H1 (cell line): Measurements from ENCODE around the gene RCL1. TPM values are rescaled to one million over a fixed set of nuclear protein-coding genes. Genes with fewer than 3 reads are reported as not detected.
"Not testable (repeated sequence)": the region's sequence is repeated elsewhere in the genome, so short reads cannot be mapped to it uniquely, and the experiment has no call there.

Experiments used
- CTCF ChIA-PET: fragments of 300-600 bp; sonication (Branson Sonifier 250); formaldehyde crosslinking; loops from one replicate; lab custom pipeline; 2021; ENCODE audit not compliant: partially characterized antibody; lab: Charles Lee
- POLR2A ChIA-PET: fragments of 300-600 bp; sonication (Branson Sonifier 250); formaldehyde crosslinking; loops from one replicate; lab custom pipeline; 2021; ENCODE audit warnings: inconsistent platforms; ENCODE audit not compliant: partially characterized antibody; lab: Charles Lee
- DNase-seq, 2 experiments: peaks; one replicate each; pipeline versions ENCODE4 v3.0.0 to v3.0.0-alpha.2; 2010 to 2022; ENCODE audit warnings: low spot score in 2 of 2, low read depth in 1 of 2, mixed read lengths in 1 of 2
- FAIRE-seq: peaks from 2 replicates; lab custom pipeline; 2011; peaks lifted over from hg19 to GRCh38; lab: Jason Lieb, UNC
- H2AFZ ChIP-seq: 2 replicates; pipeline ENCODE4 v1.8.1; 2012; ENCODE audit warnings: low read length, inconsistent platforms
- H2AK5ac ChIP-seq: 2 replicates; pipeline ENCODE4 v1.6.1; 2013; ENCODE audit warnings: low read depth, low read length
- H2BK120ac ChIP-seq: replicated peaks from 2 replicates; pipeline ENCODE3; 2013; ENCODE audit warnings: low read depth, low read length, inconsistent platforms
- H2BK12ac ChIP-seq: 2 replicates; pipeline ENCODE4 v1.6.1; 2013; ENCODE audit warnings: low read depth, low read length
- H2BK15ac ChIP-seq: 2 replicates; pipeline ENCODE4 v1.6.1; 2013; ENCODE audit warnings: low read length
- H2BK20ac ChIP-seq: 2 replicates; pipeline ENCODE4 v1.6.1; 2013; ENCODE audit warnings: low read length
- H2BK5ac ChIP-seq: 2 replicates; pipeline ENCODE4 v1.6.1; 2013; ENCODE audit warnings: low read depth, low read length
- H3K14ac ChIP-seq: 2 replicates; pipeline ENCODE4 v1.6.1; 2013; ENCODE audit warnings: inconsistent platforms; ENCODE audit not compliant: insufficient read length
- H3K18ac ChIP-seq: 2 replicates; pipeline ENCODE4 v1.6.1; 2013; ENCODE audit warnings: low read length; ENCODE audit errors: extremely low read depth
- H3K23ac ChIP-seq: 2 replicates; pipeline ENCODE4 v1.6.1; 2013; ENCODE audit warnings: inconsistent platforms; ENCODE audit not compliant: insufficient read length
- H3K23me2 ChIP-seq: 2 replicates; pipeline ENCODE4 v1.6.1; 2013; ENCODE audit warnings: low read depth, low read length
- H3K27ac ChIP-seq: 2 replicates; pipeline ENCODE4 v1.6.1; 2011; ENCODE audit warnings: low read depth, low read length, inconsistent platforms
- H3K27me3 ChIP-seq, 4 experiments: replicated peaks in 1 of 4; 1 replicate in 1 of 4; 2 replicates in 3 of 4; pipeline versions ENCODE4 v1.6.1 to v1.8.1; 2011 to 2013; ENCODE audit warnings: low read length in 3 of 4, mild to moderate bottlenecking in 3 of 4, inconsistent platforms in 2 of 4, mixed read lengths in 2 of 4, moderate library complexity in 1 of 4; ENCODE audit not compliant: control insufficient read depth in 3 of 4, insufficient read depth in 3 of 4; ENCODE audit errors: extremely low read depth in 1 of 4
- H3K36me3 ChIP-seq, 4 experiments: 2 replicates each; pipeline versions ENCODE4 v1.6.1 to v1.8.1; 2011 to 2013; ENCODE audit warnings: mild to moderate bottlenecking in 4 of 4, low read length in 3 of 4, moderate library complexity in 2 of 4, control low read depth in 1 of 4, inconsistent platforms in 1 of 4; ENCODE audit not compliant: insufficient read depth in 4 of 4, control insufficient read depth in 2 of 4
- H3K4ac ChIP-seq: replicated peaks from 2 replicates; pipeline ENCODE3; 2013; ENCODE audit warnings: low read length, low read depth, mixed read lengths, inconsistent platforms; ENCODE audit not compliant: insufficient read length
- H3K4me1 ChIP-seq, 4 experiments: replicated peaks in 1 of 4; 1 replicate in 1 of 4; 2 replicates in 3 of 4; pipeline versions ENCODE4 v1.6.1 to v1.8.1; 2011 to 2013; ENCODE audit warnings: low read length in 3 of 4, inconsistent platforms in 2 of 4, mixed read lengths in 1 of 4; ENCODE audit not compliant: insufficient read depth in 4 of 4, control insufficient read depth in 3 of 4
- H3K4me2 ChIP-seq, 2 experiments: 2 replicates each; pipeline versions ENCODE4 v1.6.1 to v1.8.1; 2011 to 2013; ENCODE audit warnings: low read depth in 2 of 2, low read length in 2 of 2, control low read depth in 1 of 2, inconsistent platforms in 1 of 2, mild to moderate bottlenecking in 1 of 2; ENCODE audit not compliant: insufficient read depth in 1 of 2
- H3K4me3 ChIP-seq, 4 experiments: fragments of 200-600, 300-600 bp in 1 of 4; sonication (generic), shearing (Covaris generic), sonication (Bioruptor Twin) in 1 of 4; 2 replicates each; pipeline versions ENCODE4 v1.5.1 to v1.8.1; 2011 to 2016; ENCODE audit warnings: low read length in 4 of 4, low read depth in 3 of 4, control low read depth in 2 of 4, inconsistent platforms in 2 of 4, mild to moderate bottlenecking in 2 of 4, mixed read lengths in 1 of 4, moderate library complexity in 1 of 4; ENCODE audit not compliant: insufficient read depth in 2 of 4; ENCODE audit errors: extremely low read depth in 1 of 4
- H3K56ac ChIP-seq: replicated peaks from 2 replicates; pipeline ENCODE3; 2013; ENCODE audit warnings: low read depth, mild to moderate bottlenecking, mixed read lengths, low read length, inconsistent platforms; ENCODE audit not compliant: insufficient read length
- H3K79me1 ChIP-seq: 2 replicates; pipeline ENCODE4 v1.6.1; 2013; ENCODE audit warnings: low read depth, low read length, control low read depth
- H3K79me2 ChIP-seq, 2 experiments: 2 replicates each; pipeline versions ENCODE4 v1.6.1 to v1.8.1; 2012 to 2013; ENCODE audit warnings: low read length in 2 of 2, mild to moderate bottlenecking in 2 of 2, inconsistent platforms in 1 of 2; ENCODE audit not compliant: insufficient read depth in 2 of 2, control insufficient read depth in 1 of 2
- H3K9ac ChIP-seq, 4 experiments: replicated peaks in 1 of 4; 1 replicate in 1 of 4; 2 replicates in 3 of 4; pipeline versions ENCODE4 v1.6.1 to v1.8.1; 2011 to 2013; ENCODE audit warnings: low read depth in 3 of 4, low read length in 3 of 4, control low read depth in 2 of 4, mild to moderate bottlenecking in 2 of 4, moderate library complexity in 2 of 4, inconsistent platforms in 1 of 4; ENCODE audit errors: extremely low read depth in 1 of 4
- H3K9me3 ChIP-seq, 2 experiments: 2 replicates each; pipeline versions ENCODE4 v1.6.1 to v1.8.1; 2012 to 2013; ENCODE audit warnings: mild to moderate bottlenecking in 2 of 2, moderate library complexity in 2 of 2, control low read depth in 1 of 2, inconsistent platforms in 1 of 2, low read depth in 1 of 2, low read length in 1 of 2, mixed read lengths in 1 of 2; ENCODE audit not compliant: insufficient read depth in 2 of 2
- H4K20me1 ChIP-seq, 2 experiments: replicated peaks in 1 of 2; 2 replicates each; pipeline versions ENCODE3 to v1.8.1; 2011 to 2013; ENCODE audit warnings: inconsistent platforms in 2 of 2, low read length in 2 of 2, mild to moderate bottlenecking in 1 of 2; ENCODE audit not compliant: insufficient read depth in 2 of 2, control insufficient read depth in 1 of 2
- H4K5ac ChIP-seq: 2 replicates; pipeline ENCODE4 v1.6.1; 2013; ENCODE audit warnings: low read length, low read depth, mixed read lengths, inconsistent platforms; ENCODE audit not compliant: insufficient read length
- H4K8ac ChIP-seq: 2 replicates; pipeline ENCODE4 v1.8.0; 2013; ENCODE audit warnings: mild to moderate bottlenecking, moderate library complexity, low read length, inconsistent platforms; ENCODE audit not compliant: insufficient read depth; ENCODE audit errors: extremely low read depth
- H4K91ac ChIP-seq: replicated peaks from 2 replicates; pipeline ENCODE3; 2013; ENCODE audit warnings: low read length, mixed read lengths, inconsistent platforms; ENCODE audit not compliant: insufficient read length
- WGBS, 2 experiments: shearing (Covaris generic) in 1 of 2; methylation state at CpG; one replicate each; pipeline versions ENCODE4 v1.1.6 to v1.1.7; 2013 to 2015; ENCODE audit warnings: low lambda C conversion rate in 2 of 2, mixed read lengths in 2 of 2, inconsistent platforms in 1 of 2, low coverage in 1 of 2, missing lambda C conversion rate in 1 of 2; ENCODE audit not compliant: insufficient replicate concordance in 2 of 2, insufficient coverage in 1 of 2, insufficient read length in 1 of 2; ENCODE audit errors: extremely low coverage in 1 of 2, missing lambda C conversion rate in 1 of 2; 5-methylcytosine and 5-hydroxymethylcytosine counted together
- polyA plus RNA-seq, 7 experiments: library from polyadenylated mRNA; depleted of rRNA in 3 of 7; stranded (reverse) in 5 of 7; unstranded in 2 of 7; fragments of >200 nt in 5 of 7; fragments of 200-250 nt in 2 of 7; gene quantifications; 1 replicate in 5 of 7; 2 replicates in 1 of 7; 4 replicates in 1 of 7; pipeline versions ENCODE4 v1.2.1 to v1.2.3, GENCODE V29; 2011 to 2013; ENCODE audit warnings: missing spikeins in 2 of 7, mixed read lengths in 2 of 7
- total RNA-seq: library from RNA; stranded (reverse); fragmentation: NEBNext Ultra II Directional; extraction: Animal tissue kit (Norgen Biotek cat#: 25700); gene quantifications from 2 replicates; pipeline ENCODE4 v1.2.1, GENCODE V29; 2021

RCL1 gene
- total and polyA plus RNA-seq, 2 of the 8 experiments (the other 6 are each of a cell fraction or from before 2014, with no cell fraction given) = 21.0 to 29.5 TPM

GRCh38 chr9:4783191-4783590, 9.6 kb upstream of the RCL1 start:
- H4K20me1 ChIP-seq, H3K4me2 ChIP-seq, H3K9me3 ChIP-seq, H2BK5ac ChIP-seq, H2BK20ac ChIP-seq, FAIRE-seq, H4K91ac ChIP-seq, H2BK120ac ChIP-seq, H3K36me3 ChIP-seq, H3K4ac ChIP-seq, H2AFZ ChIP-seq, H3K27me3 ChIP-seq, H3K14ac ChIP-seq, H3K9ac ChIP-seq, H3K23me2 ChIP-seq, H2BK12ac ChIP-seq, H3K56ac ChIP-seq, H3K23ac ChIP-seq, H3K79me1 ChIP-seq, H4K5ac ChIP-seq, H3K4me1 ChIP-seq, H2BK15ac ChIP-seq, H4K8ac ChIP-seq, H2AK5ac ChIP-seq, H3K27ac ChIP-seq, H3K4me3 ChIP-seq, H3K79me2 ChIP-seq, H3K18ac ChIP-seq, DNase-seq: not testable (repeated sequence)
- CTCF ChIA-PET = interaction anchor here (0.9 to 1.8 kb wide), 4 partner anchors 9 to 234 kb away, joined by 3 to 5 read pairs (median 3); no protein-coding TSS in a partner anchor
- 75% methylated on average over 4 of the region's 4 CpGs; no CpG with 5 or more reads in 1 of the 2 experiments for WGBS, 2 experiments
- POLR2A ChIA-PET = interaction anchor here (0.7 kb wide), 1 partner anchor 67 kb away, joined by 3 read pairs; no protein-coding TSS in a partner anchor
